MCF 10A (cell line): ENCODE data around the gene LY6G6C. TPM values are rescaled to one million over a fixed set of nuclear protein-coding genes. Genes with fewer than 3 reads are reported as not detected.
A peak's percentile ranks its signal among the peaks of the same experiment; 100 is the strongest.

Experiments used
- BruUV-seq: library from RNA; stranded (reverse); fragments of 400-500 nt; replicated peaks from 2 replicates; lab custom pipeline; 2021; lab: Mats Ljungman, UMichigan
- CTCF ChIA-PET: fragments of 300-600 bp; sonication (Branson Sonifier 250); formaldehyde crosslinking; extraction: SDS; loops from one replicate; lab custom pipeline; 2021; ENCODE audit warnings: antibody characterized with exemption, inconsistent platforms; lab: Yijun Ruan, JAX
- POLR2A ChIA-PET: fragments of 300-600, 350-650 bp; sonication (Branson Sonifier 250); formaldehyde crosslinking; extraction: SDS; loops from one replicate; lab custom pipeline; 2020; ENCODE audit warnings: antibody characterized with exemption, inconsistent platforms; lab: Yijun Ruan, JAX
- DNase-seq: peaks from one replicate; pipeline ENCODE4 v3.0.0-alpha.2; 2018; ENCODE audit not compliant: unreplicated experiment
- H3K27ac Mint-ChIP-seq: one replicate; pipeline ENCODE4 v1.8.0; 2022; ENCODE audit warnings: mild to moderate bottlenecking, low read depth, mixed read lengths; ENCODE audit not compliant: unreplicated experiment
- H3K27me3 Mint-ChIP-seq: one replicate; pipeline ENCODE4 v1.8.0; 2022; ENCODE audit warnings: mixed read lengths; ENCODE audit not compliant: insufficient read depth, unreplicated experiment
- H3K36me3 Mint-ChIP-seq: one replicate; pipeline ENCODE4 v1.8.0; 2022; ENCODE audit warnings: mild to moderate bottlenecking, moderate library complexity, mixed read lengths; ENCODE audit not compliant: insufficient read depth, unreplicated experiment
- H3K4me1 Mint-ChIP-seq: one replicate; pipeline ENCODE4 v1.8.0; 2022; ENCODE audit warnings: mixed read lengths; ENCODE audit not compliant: insufficient read depth, unreplicated experiment
- H3K4me3 Mint-ChIP-seq: one replicate; pipeline ENCODE4 v1.8.0; 2022; ENCODE audit warnings: mild to moderate bottlenecking, moderate library complexity, mixed read lengths; ENCODE audit not compliant: unreplicated experiment
- H3K9me3 Mint-ChIP-seq: one replicate; pipeline ENCODE4 v1.8.0; 2022; ENCODE audit warnings: mixed read lengths; ENCODE audit not compliant: unreplicated experiment
- CTCF ChIP-seq: fragments of 200-600 bp; IDR thresholded peaks from one replicate; pipeline ENCODE4 v1.8.0; 2022; ENCODE audit warnings: antibody characterized with exemption, mild to moderate bottlenecking; ENCODE audit not compliant: unreplicated experiment
- intact Hi-C: fragments of 100-400 bp; cut with micrococcal nuclease; formaldehyde crosslinking; loops from 2 replicates; pipeline ENCODE4 v1.14.1; 2022
- total RNA-seq: library from RNA; stranded (reverse); gene quantifications from 2 replicates; pipeline ENCODE4 v1.2.3, GENCODE V29; 2022

The LY6G6C gene
- total RNA-seq, 1 experiment from 2014 or later, result not detected

GRCh38 chr6:31686483-31686882 is 35.1 kb downstream of the LY6G6C start:
- Mint-ChIP-seq H3K4me1 (peaks cover 6% of the 10 kb centered on the region), H3K4me3 (no peak overlapping the region), H3K9me3 (no peaks in the 10 kb centered on the region), H3K27ac (no peak overlapping the region), H3K27me3 (no peaks in the 10 kb centered on the region), H3K36me3 (peaks cover 35% of the 10 kb centered on the region)
- ChIA-PET POLR2A (interaction anchor here (0.6 kb wide), 1 partner anchor 1184 kb away, joined by 3 read pairs; no protein-coding TSS in a partner anchor), CTCF (no interaction called here)
- TF ChIP-seq CTCF, result no peak
- intact Hi-C loops, result no loop called here
- no peak for DNase-seq
- no TSS peak for BruUV-seq

GRCh38 chr6:31683591-31683990 is 38.0 kb downstream of the LY6G6C start:
- DNase-seq, result no peak
- intact Hi-C loops, result loop anchor here (5.0 kb wide), 1 partner anchor 204 kb away; no protein-coding TSS in a partner anchor
- no TSS peak for BruUV-seq
- Mint-ChIP-seq H3K27me3 (peaks cover 2% of the 10 kb centered on the region), H3K9me3 (no peaks in the 10 kb centered on the region), H3K4me1 (peaks cover 12% of the 10 kb centered on the region), H3K4me3 (no peak overlapping the region), H3K36me3 (peaks cover 28% of the 10 kb centered on the region), H3K27ac (no peak overlapping the region)
- ChIA-PET CTCF (interaction anchor here (1.2 kb wide), 1 partner anchor 268 kb away, joined by 3 read pairs; no protein-coding TSS in a partner anchor), POLR2A (no interaction called here)
- no peak for TF ChIP-seq CTCF

GRCh38 chr6:31681135-31681671 is 40.3 kb downstream of the LY6G6C start:
- H3K4me1 Mint-ChIP-seq, result peaks cover 12% of the 10 kb centered on the region

More at GRCh38 chr6:31681135-31681671, 40.3 kb downstream of the LY6G6C start:
- no peak for DNase-seq
- Mint-ChIP-seq H3K27ac (peak overlapping the region; percentile 74), H3K27me3 (peaks cover 18% of the 10 kb centered on the region), H3K36me3 (peaks cover 20% of the 10 kb centered on the region), H3K4me3 (peak overlapping the region; percentile 73), H3K9me3 (no peaks in the 10 kb centered on the region)
- no peak for TF ChIP-seq CTCF
- no TSS peak for BruUV-seq
- intact Hi-C loops, result loop anchor here (1.0 to 5.0 kb wide), 3 partner anchors 48 to 206 kb away; partner anchors contain the start of gene DDAH2
- CTCF ChIA-PET, result interaction anchor here (0.6 to 2.5 kb wide), 13 partner anchors 9 to 1840 kb away, joined by 3 to 8 read pairs (median 4); partner anchors contain the start of gene NOTCH4
- POLR2A ChIA-PET, result interaction anchor here (0.6 to 0.8 kb wide), 2 partner anchors 9 to 16 kb away, joined by 3 to 4 read pairs; partner anchors contain the start of gene GPANK1
